ENCODE measurements around the gene ADCY10. TPM values are rescaled to one million over a fixed set of nuclear protein-coding genes. Genes with fewer than 3 reads are reported as not detected.

The ADCY10 gene
- polyA plus RNA-seq, 2 donors: 0.04 TPM; not detected in 1

DNA sequence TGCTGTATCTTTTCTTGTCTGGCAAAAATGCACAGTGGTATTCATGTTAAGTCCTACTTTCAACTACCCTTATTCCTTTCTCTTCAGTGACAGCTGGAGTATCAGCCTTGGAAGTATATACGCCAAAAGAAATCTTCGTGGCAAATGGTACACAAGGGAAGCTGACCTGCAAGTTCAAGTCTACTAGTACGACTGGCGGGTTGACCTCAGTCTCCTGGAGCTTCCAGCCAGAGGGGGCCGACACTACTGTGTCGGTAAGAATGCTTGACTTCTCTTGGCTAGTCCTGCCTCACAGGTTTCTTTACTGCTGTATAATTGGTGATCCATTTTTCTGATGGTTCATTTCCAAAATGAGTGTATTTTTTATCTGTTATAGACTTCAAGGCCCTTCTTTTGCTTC is 148.4 kb downstream of the ADCY10 start:
- no peak overlapping the region for H3K4me3 ChIP-seq (ENCODE audit: low read depth in 1 of 2, low read length in 2 of 2)

DNA sequence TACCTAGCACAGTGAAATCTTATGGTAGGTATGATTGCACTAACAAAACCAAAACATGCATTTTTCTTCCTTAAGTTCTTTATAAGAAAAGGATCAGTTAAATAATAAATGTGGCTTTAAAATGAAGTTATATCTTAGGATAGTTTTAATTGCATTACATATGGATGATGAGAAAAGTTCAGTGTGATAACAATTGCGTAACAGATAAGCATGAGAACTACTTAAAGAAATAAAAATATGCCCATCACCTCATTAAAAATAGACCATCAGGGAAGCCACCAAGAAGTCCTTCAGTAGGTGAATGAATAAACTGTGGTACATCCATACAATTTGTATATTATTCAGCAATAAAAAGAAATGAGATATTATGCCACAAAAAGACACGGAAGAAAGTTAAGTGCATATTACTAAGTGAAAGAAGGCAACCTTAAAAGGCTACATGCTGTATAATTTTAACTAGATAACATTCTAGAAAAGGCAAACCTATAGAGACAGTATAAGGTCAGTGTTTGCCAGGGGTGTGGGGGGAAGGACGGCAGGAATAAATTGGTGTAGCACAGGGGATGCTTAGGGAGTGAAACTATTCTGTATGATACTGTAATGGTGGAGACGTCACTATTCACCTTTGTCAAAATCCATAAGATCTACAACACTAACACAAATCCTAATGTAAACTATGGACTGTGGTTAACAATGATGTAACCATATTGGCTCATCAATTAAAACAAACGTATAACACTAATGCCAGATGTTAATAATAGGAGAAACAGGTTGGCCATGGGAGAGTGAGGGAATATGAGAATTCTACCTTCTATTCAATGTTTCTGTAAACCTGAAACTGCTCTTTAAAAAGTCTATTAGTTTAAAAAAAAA is 149.2 kb downstream of the ADCY10 start:
- WGBS, 2 donors: 73 to 80% methylated on average over 5 of the region's 5 CpGs
- no peak overlapping the region for H3K4me3 ChIP-seq (ENCODE audit: low read depth in 1 of 2, low read length in 2 of 2)

More for the DNA sequence above, 148.4 kb downstream of the ADCY10 start:
- no peaks in the 10 kb centered on the region for H3K9me3 ChIP-seq (ENCODE audit: control insufficient read depth in 2 of 2, insufficient read depth in 1 of 2, low read depth in 1 of 2, low read length in 1 of 2)
- H3K36me3 ChIP-seq (ENCODE audit: control insufficient read depth in 2 of 2, insufficient read depth in 2 of 2, low read length in 1 of 2): peaks cover 5 to 7% of the 10 kb centered on the region in 2 donors
- no peak overlapping the region for H3K27ac ChIP-seq (ENCODE audit: low read depth in 2 of 2, low read length in 1 of 2)
- no peaks in the 10 kb centered on the region for H3K27me3 ChIP-seq (ENCODE audit: control insufficient read depth in 1 of 2, insufficient read depth in 2 of 2, low read length in 2 of 2)
- H3K4me1 ChIP-seq (ENCODE audit: control insufficient read depth in 2 of 2, insufficient read depth in 2 of 2, low read length in 1 of 2): no peaks in the 10 kb centered on the region
- 93% methylated on average over 6 of the region's 6 CpGs for WGBS, 2 donors

DNA sequence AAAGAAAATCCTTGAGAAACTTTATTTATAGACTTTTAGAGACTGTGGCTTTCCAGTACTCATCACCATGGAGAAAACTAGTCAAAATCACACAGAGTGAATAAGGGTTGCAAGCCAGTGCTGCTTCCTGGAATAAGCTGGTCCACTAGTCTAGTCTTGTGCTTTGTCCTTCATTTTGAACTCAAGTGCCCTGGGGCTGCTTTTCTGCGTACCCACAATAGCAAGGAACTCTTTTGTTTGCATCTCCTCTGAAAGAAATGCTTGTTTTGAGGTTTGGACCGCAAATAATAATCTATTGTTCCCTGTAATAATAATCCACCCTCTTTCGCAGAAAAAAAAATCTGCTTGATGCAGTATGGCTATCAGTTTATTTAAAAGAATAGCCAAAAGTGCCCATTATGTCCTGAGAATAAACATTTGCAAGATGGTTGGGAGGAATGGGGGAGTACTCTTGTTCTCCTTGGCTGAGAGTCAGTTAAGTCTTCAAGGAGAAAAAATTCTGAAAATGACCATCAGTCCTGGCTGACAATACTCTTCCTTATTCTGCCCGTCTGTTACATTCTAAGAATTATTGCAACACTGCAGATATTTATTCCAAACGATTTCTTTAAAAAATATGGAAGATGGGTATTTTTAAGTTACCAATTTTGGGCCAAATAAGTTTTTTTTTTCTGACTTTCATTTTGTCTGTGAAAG is 150.3 kb downstream of the ADCY10 start:
- no peaks in the 10 kb centered on the region for H3K27me3 ChIP-seq (ENCODE audit: control insufficient read depth in 1 of 2, insufficient read depth in 2 of 2, low read length in 2 of 2)
- no peak overlapping the region for H3K4me3 ChIP-seq (ENCODE audit: low read depth in 1 of 2, low read length in 2 of 2)

More for the DNA sequence above, 149.2 kb downstream of the ADCY10 start:
- no peaks in the 10 kb centered on the region for H3K9me3 ChIP-seq (ENCODE audit: control insufficient read depth in 2 of 2, insufficient read depth in 1 of 2, low read depth in 1 of 2, low read length in 1 of 2)
- H3K27ac ChIP-seq (ENCODE audit: low read depth in 2 of 2, low read length in 1 of 2): no peak overlapping the region
- no peaks in the 10 kb centered on the region for H3K4me1 ChIP-seq (ENCODE audit: control insufficient read depth in 2 of 2, insufficient read depth in 2 of 2, low read length in 1 of 2)
- peaks cover 5 to 7% of the 10 kb centered on the region in 2 donors for H3K36me3 ChIP-seq (ENCODE audit: control insufficient read depth in 2 of 2, insufficient read depth in 2 of 2, low read length in 1 of 2)
- no peaks in the 10 kb centered on the region for H3K27me3 ChIP-seq (ENCODE audit: control insufficient read depth in 1 of 2, insufficient read depth in 2 of 2, low read length in 2 of 2)

DNA sequence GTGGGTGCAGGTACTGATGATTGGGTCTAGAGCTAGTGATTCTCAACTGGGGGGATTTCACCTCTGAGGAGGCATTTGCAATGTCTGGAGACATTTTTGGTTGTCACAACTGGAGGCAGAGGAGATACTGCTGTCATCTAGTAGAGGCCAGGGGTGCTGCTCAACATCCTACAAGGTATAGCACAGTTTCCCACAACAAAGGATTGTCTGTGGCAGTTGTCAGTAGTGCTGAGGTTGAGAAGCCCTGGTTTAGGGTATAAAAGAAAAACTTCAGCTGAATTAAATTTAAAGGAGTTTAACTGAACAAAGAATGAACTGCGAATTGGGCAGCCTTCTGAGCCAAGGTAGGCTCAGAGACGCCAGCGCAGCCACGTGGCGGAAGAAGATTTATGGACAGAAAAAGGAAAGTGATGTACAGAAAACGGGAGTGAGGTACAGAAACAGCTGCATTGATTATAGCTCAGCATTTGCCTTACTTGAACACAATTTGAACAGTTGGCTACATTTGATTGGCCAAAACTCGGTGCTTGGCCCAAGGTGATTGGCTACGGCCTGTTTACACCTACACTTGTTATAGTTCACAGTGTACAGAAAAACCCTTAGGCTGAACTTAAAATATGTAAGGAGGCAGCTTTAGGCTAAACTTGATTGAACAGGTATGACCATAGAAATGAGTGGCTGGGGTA is 151.7 kb downstream of the ADCY10 start:
- H3K4me1 ChIP-seq (ENCODE audit: control insufficient read depth in 2 of 2, insufficient read depth in 2 of 2, low read length in 1 of 2): no peaks in the 10 kb centered on the region
- no peak overlapping the region for H3K4me3 ChIP-seq (ENCODE audit: low read depth in 1 of 2, low read length in 2 of 2)
- no peaks in the 10 kb centered on the region for H3K27me3 ChIP-seq (ENCODE audit: control insufficient read depth in 1 of 2, insufficient read depth in 2 of 2, low read length in 2 of 2)
- H3K9me3 ChIP-seq (ENCODE audit: control insufficient read depth in 2 of 2, insufficient read depth in 1 of 2, low read depth in 1 of 2, low read length in 1 of 2): no peaks in the 10 kb centered on the region
- 92 to 94% methylated on average over 8 of the region's 8 CpGs for WGBS, 2 donors
- H3K27ac ChIP-seq (ENCODE audit: low read depth in 2 of 2, low read length in 1 of 2): no peak overlapping the region
- peaks cover 0 to 5% of the 10 kb centered on the region in 2 donors for H3K36me3 ChIP-seq (ENCODE audit: control insufficient read depth in 2 of 2, insufficient read depth in 2 of 2, low read length in 1 of 2)

More for the DNA sequence above, 150.3 kb downstream of the ADCY10 start:
- no peaks in the 10 kb centered on the region for H3K4me1 ChIP-seq (ENCODE audit: control insufficient read depth in 2 of 2, insufficient read depth in 2 of 2, low read length in 1 of 2)
- WGBS, 2 donors: 40 to 67% methylated on average over 5 of the region's 5 CpGs
- no peaks in the 10 kb centered on the region for H3K9me3 ChIP-seq (ENCODE audit: control insufficient read depth in 2 of 2, insufficient read depth in 1 of 2, low read depth in 1 of 2, low read length in 1 of 2)
- no peak overlapping the region for H3K27ac ChIP-seq (ENCODE audit: low read depth in 2 of 2, low read length in 1 of 2)
- H3K36me3 ChIP-seq (ENCODE audit: control insufficient read depth in 2 of 2, insufficient read depth in 2 of 2, low read length in 1 of 2): peaks cover 2 to 5% of the 10 kb centered on the region in 2 donors

DNA sequence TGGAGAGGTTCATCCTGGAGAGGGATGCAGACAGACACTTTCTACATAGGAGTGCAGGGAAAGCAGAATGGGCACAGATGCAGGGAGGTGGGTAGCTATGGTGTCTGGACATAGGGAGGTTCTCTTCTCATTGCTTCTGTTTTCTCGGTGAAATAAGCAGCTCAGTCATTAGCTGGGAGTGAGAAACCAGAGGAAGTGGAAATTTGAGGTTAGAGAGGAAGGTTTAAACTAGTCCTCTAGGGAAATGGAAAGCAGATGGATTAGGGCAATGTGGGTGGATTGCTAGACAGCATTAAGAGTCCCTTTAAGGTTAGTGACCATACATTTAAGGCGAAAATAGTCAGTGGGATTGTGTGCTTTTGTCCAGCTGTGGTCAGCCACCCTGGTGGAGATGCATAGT is 152.5 kb downstream of the ADCY10 start:
- WGBS, 2 donors: 45 to 52% methylated on average over 2 of the region's 2 CpGs
- no peaks in the 10 kb centered on the region for H3K9me3 ChIP-seq (ENCODE audit: control insufficient read depth in 2 of 2, insufficient read depth in 1 of 2, low read depth in 1 of 2, low read length in 1 of 2)
- no peak overlapping the region for H3K4me3 ChIP-seq (ENCODE audit: low read depth in 1 of 2, low read length in 2 of 2)
- peaks cover 0 to 3% of the 10 kb centered on the region in 2 donors for H3K36me3 ChIP-seq (ENCODE audit: control insufficient read depth in 2 of 2, insufficient read depth in 2 of 2, low read length in 1 of 2)
- no peak overlapping the region for H3K27ac ChIP-seq (ENCODE audit: low read depth in 2 of 2, low read length in 1 of 2)
- no peaks in the 10 kb centered on the region for H3K4me1 ChIP-seq (ENCODE audit: control insufficient read depth in 2 of 2, insufficient read depth in 2 of 2, low read length in 1 of 2)
- H3K27me3 ChIP-seq (ENCODE audit: control insufficient read depth in 1 of 2, insufficient read depth in 2 of 2, low read length in 2 of 2): no peaks in the 10 kb centered on the region

Other genes with a start within 250 kb of the ADCY10 start
- gene MPZL1, start 192.2 kb downstream of the ADCY10 start, polyA plus RNA-seq: 10 to 100 TPM; 16.2 to 22.5 TPM
- 10 to 100 TPM; 17.7 to 18.0 TPM for gene DCAF6, start 22.5 kb upstream of the ADCY10 start, polyA plus RNA-seq
- gene MPC2, start 22.9 kb upstream of the ADCY10 start, polyA plus RNA-seq: 10 to 100 TPM; 28.7 to 34.2 TPM
- gene GPR161, start 222.8 kb upstream of the ADCY10 start, polyA plus RNA-seq: 1 to 10 TPM; 1.9 to 3.4 TPM